GM23338 (cell line): Measurements from ENCODE around the gene DOCK2. TPM values are rescaled to one million over a fixed set of nuclear protein-coding genes. Genes with fewer than 3 reads are reported as not detected.
"Not testable (repeated sequence)": the region's sequence is repeated elsewhere in the genome, so short reads cannot be mapped to it uniquely, and the experiment has no call there.

Experiments
- ATAC-seq: fragments of 200-7000 bp; cut with Tn5 transposase; 3 replicates; pipeline ENCODE4 v1.9.1; 2020
- DNase-seq: peaks from one replicate; pipeline ENCODE4 v3.0.0-alpha.2; 2015; ENCODE audit warnings: low spot score
- H2AFZ ChIP-seq: fragments of 200-600 bp; sonication (generic); 2 replicates; pipeline ENCODE4 v1.8.0; 2016; ENCODE audit warnings: antibody characterized with exemption, mild to moderate bottlenecking, moderate library complexity
- H3F3A ChIP-seq: fragments of 200-600 bp; sonication (generic); replicated peaks from 2 replicates; pipeline ENCODE4 v1.8.0; 2017; ENCODE audit warnings: antibody characterized with exemption, mixed run types, low read depth
- H3K27ac ChIP-seq: fragments of 200-600 bp; sonication (generic); 2 replicates; pipeline ENCODE4 v1.6.1; 2016; ENCODE audit warnings: low read depth
- H3K27me3 ChIP-seq: fragments of 200-600 bp; sonication (generic); 2 replicates; pipeline ENCODE4 v1.8.0; 2016; ENCODE audit warnings: mild to moderate bottlenecking, mixed run types, moderate library complexity; ENCODE audit not compliant: insufficient read depth
- H3K36me3 ChIP-seq: fragments of 200-600 bp; sonication (generic); 2 replicates; pipeline ENCODE4 v1.8.0; 2016; ENCODE audit warnings: mild to moderate bottlenecking; ENCODE audit not compliant: insufficient read depth
- H3K4me1 ChIP-seq: fragments of 200-600 bp; sonication (generic); 2 replicates; pipeline ENCODE4 v1.8.0; 2016; ENCODE audit warnings: mild to moderate bottlenecking, moderate library complexity; ENCODE audit not compliant: insufficient read depth
- H3K4me2 ChIP-seq: fragments of 200-600 bp; sonication (generic); 2 replicates; pipeline ENCODE4 v1.7.1; 2017; ENCODE audit warnings: mixed run types
- H3K4me3 ChIP-seq: fragments of 200-600 bp; sonication (generic); 2 replicates; pipeline ENCODE4 v1.6.1; 2016; ENCODE audit warnings: mixed run types
- H3K79me2 ChIP-seq: fragments of 200-600 bp; sonication (generic); replicated peaks from 2 replicates; pipeline ENCODE4 v1.8.0; 2017; ENCODE audit warnings: mild to moderate bottlenecking; ENCODE audit not compliant: insufficient read depth
- H3K9me2 ChIP-seq: fragments of 200-600 bp; sonication (generic); 2 replicates; pipeline ENCODE4 v1.8.0; 2017; ENCODE audit not compliant: insufficient read depth
- H4K20me1 ChIP-seq: fragments of 200-600 bp; sonication (generic); replicated peaks from 2 replicates; pipeline ENCODE4 v1.8.0; 2017; ENCODE audit warnings: mild to moderate bottlenecking; ENCODE audit not compliant: insufficient read depth
- H3K27ac Mint-ChIP-seq: 2 replicates; pipeline ENCODE4 v1.8.0; 2020; ENCODE audit warnings: inconsistent platforms, mild to moderate bottlenecking, moderate library complexity, mixed read lengths
- H3K27me3 Mint-ChIP-seq: 3 replicates; pipeline ENCODE4 v1.8.0; 2022; ENCODE audit warnings: low read depth, mild to moderate bottlenecking, moderate library complexity, mixed read lengths, inconsistent platforms; ENCODE audit not compliant: insufficient read depth, poor library complexity
- H3K36me3 Mint-ChIP-seq: 3 replicates; pipeline ENCODE4 v1.8.0; 2021; ENCODE audit warnings: low read depth, mild to moderate bottlenecking, inconsistent platforms, moderate library complexity, mixed read lengths
- H3K4me1 Mint-ChIP-seq: 3 replicates; pipeline ENCODE4 v1.8.0; 2020; ENCODE audit warnings: mild to moderate bottlenecking, inconsistent platforms, mixed read lengths
- H3K4me3 Mint-ChIP-seq: 3 replicates; pipeline ENCODE4 v1.8.0; 2021; ENCODE audit warnings: moderate library complexity, mild to moderate bottlenecking, inconsistent platforms, mixed read lengths
- H3K9me3 Mint-ChIP-seq: 3 replicates; pipeline ENCODE4 v1.8.0; 2020; ENCODE audit warnings: moderate library complexity, mild to moderate bottlenecking, inconsistent platforms, mixed read lengths
- CREB1 ChIP-seq: fragments of 250-450 bp; sonication (Bioruptor Pico); IDR thresholded peaks from 2 replicates; pipeline ENCODE4 v1.5.0; 2020; ENCODE audit warnings: low read depth, mild to moderate bottlenecking, moderate library complexity
- ETS1 ChIP-seq: IDR thresholded peaks from 2 replicates; pipeline ENCODE4 v1.6.1; 2016; ENCODE audit warnings: antibody characterized with exemption
- EZH2 ChIP-seq: fragments of 200-600 bp; sonication (generic); IDR thresholded peaks from one replicate; pipeline ENCODE4 v1.8.0; 2017; ENCODE audit warnings: antibody characterized with exemption, mild to moderate bottlenecking, low read depth; ENCODE audit not compliant: unreplicated experiment
- EZH2phosphoT487 ChIP-seq: fragments of 200-600 bp; sonication (generic); IDR thresholded peaks from one replicate; pipeline ENCODE4 v1.8.1; 2018; ENCODE audit warnings: antibody characterized with exemption; ENCODE audit not compliant: unreplicated experiment
- JUNB ChIP-seq: IDR thresholded peaks from one replicate; pipeline ENCODE4 v1.6.1; 2016; ENCODE audit warnings: antibody characterized with exemption; ENCODE audit not compliant: unreplicated experiment
- POLR2AphosphoS5 ChIP-seq: IDR thresholded peaks from 2 replicates; pipeline ENCODE4 v1.6.1; 2016; ENCODE audit warnings: antibody characterized with exemption, low read depth
- STAT1 ChIP-seq: IDR thresholded peaks from one replicate; pipeline ENCODE4 v1.6.1; 2016; ENCODE audit warnings: antibody characterized with exemption; ENCODE audit not compliant: unreplicated experiment
- polyA plus RNA-seq: library from polyadenylated mRNA; unstranded; fragments of >200 nt; fragmentation: Nextera tagmentation; extraction: Ambion mirVana; gene quantifications from 2 replicates; pipeline ENCODE4 v1.2.1, GENCODE V29; 2016
- total RNA-seq: library from RNA; depleted of rRNA; stranded (reverse); fragments of >200 nt; shearing (Covaris generic); gene quantifications from 2 replicates; pipeline ENCODE4 v1.2.3, GENCODE V29; 2014
- TF ChIP-seq, protein P1 (sequence below), 2 experiments: fragments of 200-600 bp in 1 of 2; sonication (generic) in 1 of 2; conservative IDR thresholded peaks; 2 replicates each; pipeline versions ENCODE4 v1.5.1 to v1.6.1; 2016 to 2017; ENCODE audit warnings: antibody characterized with exemption in 2 of 2, low read depth in 2 of 2, mild to moderate bottlenecking in 2 of 2, moderate library complexity in 1 of 2
- TF ChIP-seq, protein P2 (sequence below): fragments of 250-450 bp; sonication (Bioruptor Pico); IDR thresholded peaks from 2 replicates; pipeline ENCODE4 v1.5.0; 2020; ENCODE audit warnings: mild to moderate bottlenecking, moderate library complexity

Gene DOCK2
- total and polyA plus RNA-seq, 2 experiments from 2014 or later = 3.7 to 9.4 TPM

DNA sequence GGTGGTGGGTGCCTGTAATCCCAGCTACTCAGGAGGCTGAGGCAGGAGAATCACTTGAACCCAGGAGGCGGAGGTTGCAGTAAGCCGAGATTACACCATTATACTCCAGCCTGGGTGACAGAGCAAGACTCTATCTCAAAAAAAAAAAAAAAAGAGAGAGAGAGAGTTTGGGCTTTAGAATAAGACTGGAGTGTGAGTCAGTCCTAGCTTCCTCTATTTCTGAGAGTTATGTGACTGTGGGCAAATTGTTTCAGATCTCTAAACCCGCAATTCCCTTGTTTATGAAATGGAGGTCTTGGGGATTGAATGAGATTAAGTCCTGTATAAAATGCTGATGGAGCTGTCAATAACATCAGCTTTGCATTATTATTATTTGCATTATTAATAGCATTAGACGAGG is 316.1 kb downstream of the DOCK2 start:
- not testable (repeated sequence) for H3K4me1 ChIP-seq, H3K36me3 ChIP-seq, H3K9me2 ChIP-seq, H3K27me3 ChIP-seq, H3K9me3 Mint-ChIP-seq, H3K4me1 Mint-ChIP-seq, H3F3A ChIP-seq, H3K4me3 Mint-ChIP-seq, H3K4me3 ChIP-seq, H3K36me3 Mint-ChIP-seq, H3K27ac Mint-ChIP-seq, ATAC-seq, H3K27me3 Mint-ChIP-seq, H3K27ac ChIP-seq, H3K4me2 ChIP-seq, DNase-seq, H4K20me1 ChIP-seq, H2AFZ ChIP-seq, H3K79me2 ChIP-seq

DNA sequence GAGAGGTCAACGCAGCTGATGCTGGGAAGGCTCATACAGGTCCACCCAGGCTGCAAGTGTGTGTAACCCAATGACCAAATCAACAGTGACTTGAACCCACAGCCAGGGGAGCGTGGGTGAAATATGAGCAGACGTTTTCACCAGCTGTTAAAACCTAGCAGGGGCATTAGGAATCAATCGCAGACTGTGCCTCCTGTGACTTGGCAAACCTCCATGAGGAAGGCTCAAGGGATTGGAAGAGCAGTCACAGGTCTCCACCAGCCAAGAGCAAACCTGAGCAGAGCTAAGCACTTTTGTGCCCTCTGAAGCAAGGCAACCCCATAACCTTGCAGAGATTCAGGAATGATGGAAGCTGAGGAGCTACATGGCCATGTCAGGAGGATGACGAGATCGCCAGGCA is 317.7 kb downstream of the DOCK2 start:
- Mint-ChIP-seq H3K9me3 (no peaks in the 10 kb centered on the region), H3K27me3 (peaks cover 1% of the 10 kb centered on the region), H3K27ac (no peak overlapping the region; the same call in 1 of the 2 replicates), H3K36me3 (no peaks in the 10 kb centered on the region), H3K4me1 (peaks cover 12% of the 10 kb centered on the region), H3K4me3 (no peak overlapping the region)
- TF ChIP-seq POLR2AphosphoS5 (no peak), EZH2phosphoT487 (no peak)
- no peak overlapping the region for H3K27ac ChIP-seq
- H3K79me2 ChIP-seq = no peaks in the 10 kb centered on the region
- no peak for DNase-seq
- H3K4me1 ChIP-seq = peaks cover 14% of the 10 kb centered on the region
- H3F3A ChIP-seq = no peaks in the 10 kb centered on the region
- H3K4me2 ChIP-seq = no peak overlapping the region
- no peaks in the 10 kb centered on the region for H3K9me2 ChIP-seq
- no peaks in the 10 kb centered on the region for H3K36me3 ChIP-seq
- no peaks in the 10 kb centered on the region for H4K20me1 ChIP-seq
- H3K27me3 ChIP-seq = no peaks in the 10 kb centered on the region
- H3K4me3 ChIP-seq = no peak overlapping the region
- ATAC-seq = no peak
- H2AFZ ChIP-seq = no peak overlapping the region

DNA sequence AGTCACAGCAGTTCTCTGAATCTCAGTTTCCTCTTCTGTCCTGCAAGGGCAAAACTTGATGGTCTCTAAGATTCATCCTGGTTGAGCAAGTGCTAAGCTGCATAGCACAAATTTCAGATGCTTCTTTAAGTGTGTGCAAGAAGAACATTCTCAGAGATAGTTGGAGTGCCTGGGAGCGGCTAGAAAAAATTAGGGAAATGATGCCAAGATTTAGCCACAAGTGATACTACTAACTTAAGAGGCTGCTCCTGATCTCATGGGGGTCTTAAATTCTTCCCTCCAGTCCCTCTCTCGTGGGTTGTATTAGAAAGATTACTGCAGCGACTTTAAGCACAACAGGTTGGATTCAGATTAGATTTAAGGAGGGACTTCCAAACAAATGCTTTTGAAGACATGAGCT is 319.1 kb downstream of the DOCK2 start:
- no peaks in the 10 kb centered on the region for H3K9me3 Mint-ChIP-seq
- H3K27me3 ChIP-seq = no peaks in the 10 kb centered on the region
- H3K27ac ChIP-seq = no peak overlapping the region
- no peaks in the 10 kb centered on the region for H4K20me1 ChIP-seq
- peaks cover 1% of the 10 kb centered on the region for H3K27me3 Mint-ChIP-seq
- H3K4me2 ChIP-seq = no peak overlapping the region
- DNase-seq (no peak), ATAC-seq (no peak)
- H3K4me3 ChIP-seq = no peak overlapping the region
- H3K36me3 ChIP-seq = no peaks in the 10 kb centered on the region
- peaks cover 12% of the 10 kb centered on the region for H3K4me1 Mint-ChIP-seq
- no peaks in the 10 kb centered on the region for H3K36me3 Mint-ChIP-seq
- H3K4me1 ChIP-seq = peaks cover 14% of the 10 kb centered on the region
- H3K79me2 ChIP-seq = no peaks in the 10 kb centered on the region
- no peak overlapping the region for H2AFZ ChIP-seq
- H3F3A ChIP-seq = no peaks in the 10 kb centered on the region
- no peak overlapping the region for H3K27ac Mint-ChIP-seq
- H3K9me2 ChIP-seq = no peaks in the 10 kb centered on the region
- H3K4me3 Mint-ChIP-seq = no peak overlapping the region
- no peak for TF ChIP-seq EZH2
- TF ChIP-seq ETS1 = no peak
- TF ChIP-seq JUNB = no peak
- TF ChIP-seq EZH2phosphoT487 = no peak
- TF ChIP-seq STAT1 = no peak
- TF ChIP-seq, protein P1, sequence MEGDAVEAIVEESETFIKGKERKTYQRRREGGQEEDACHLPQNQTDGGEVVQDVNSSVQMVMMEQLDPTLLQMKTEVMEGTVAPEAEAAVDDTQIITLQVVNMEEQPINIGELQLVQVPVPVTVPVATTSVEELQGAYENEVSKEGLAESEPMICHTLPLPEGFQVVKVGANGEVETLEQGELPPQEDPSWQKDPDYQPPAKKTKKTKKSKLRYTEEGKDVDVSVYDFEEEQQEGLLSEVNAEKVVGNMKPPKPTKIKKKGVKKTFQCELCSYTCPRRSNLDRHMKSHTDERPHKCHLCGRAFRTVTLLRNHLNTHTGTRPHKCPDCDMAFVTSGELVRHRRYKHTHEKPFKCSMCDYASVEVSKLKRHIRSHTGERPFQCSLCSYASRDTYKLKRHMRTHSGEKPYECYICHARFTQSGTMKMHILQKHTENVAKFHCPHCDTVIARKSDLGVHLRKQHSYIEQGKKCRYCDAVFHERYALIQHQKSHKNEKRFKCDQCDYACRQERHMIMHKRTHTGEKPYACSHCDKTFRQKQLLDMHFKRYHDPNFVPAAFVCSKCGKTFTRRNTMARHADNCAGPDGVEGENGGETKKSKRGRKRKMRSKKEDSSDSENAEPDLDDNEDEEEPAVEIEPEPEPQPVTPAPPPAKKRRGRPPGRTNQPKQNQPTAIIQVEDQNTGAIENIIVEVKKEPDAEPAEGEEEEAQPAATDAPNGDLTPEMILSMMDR (conservative IDR thresholded peaks at IDR 0.05; ENCODE audit: low read depth in 2 of 2) = no peak
- TF ChIP-seq, protein P2, sequence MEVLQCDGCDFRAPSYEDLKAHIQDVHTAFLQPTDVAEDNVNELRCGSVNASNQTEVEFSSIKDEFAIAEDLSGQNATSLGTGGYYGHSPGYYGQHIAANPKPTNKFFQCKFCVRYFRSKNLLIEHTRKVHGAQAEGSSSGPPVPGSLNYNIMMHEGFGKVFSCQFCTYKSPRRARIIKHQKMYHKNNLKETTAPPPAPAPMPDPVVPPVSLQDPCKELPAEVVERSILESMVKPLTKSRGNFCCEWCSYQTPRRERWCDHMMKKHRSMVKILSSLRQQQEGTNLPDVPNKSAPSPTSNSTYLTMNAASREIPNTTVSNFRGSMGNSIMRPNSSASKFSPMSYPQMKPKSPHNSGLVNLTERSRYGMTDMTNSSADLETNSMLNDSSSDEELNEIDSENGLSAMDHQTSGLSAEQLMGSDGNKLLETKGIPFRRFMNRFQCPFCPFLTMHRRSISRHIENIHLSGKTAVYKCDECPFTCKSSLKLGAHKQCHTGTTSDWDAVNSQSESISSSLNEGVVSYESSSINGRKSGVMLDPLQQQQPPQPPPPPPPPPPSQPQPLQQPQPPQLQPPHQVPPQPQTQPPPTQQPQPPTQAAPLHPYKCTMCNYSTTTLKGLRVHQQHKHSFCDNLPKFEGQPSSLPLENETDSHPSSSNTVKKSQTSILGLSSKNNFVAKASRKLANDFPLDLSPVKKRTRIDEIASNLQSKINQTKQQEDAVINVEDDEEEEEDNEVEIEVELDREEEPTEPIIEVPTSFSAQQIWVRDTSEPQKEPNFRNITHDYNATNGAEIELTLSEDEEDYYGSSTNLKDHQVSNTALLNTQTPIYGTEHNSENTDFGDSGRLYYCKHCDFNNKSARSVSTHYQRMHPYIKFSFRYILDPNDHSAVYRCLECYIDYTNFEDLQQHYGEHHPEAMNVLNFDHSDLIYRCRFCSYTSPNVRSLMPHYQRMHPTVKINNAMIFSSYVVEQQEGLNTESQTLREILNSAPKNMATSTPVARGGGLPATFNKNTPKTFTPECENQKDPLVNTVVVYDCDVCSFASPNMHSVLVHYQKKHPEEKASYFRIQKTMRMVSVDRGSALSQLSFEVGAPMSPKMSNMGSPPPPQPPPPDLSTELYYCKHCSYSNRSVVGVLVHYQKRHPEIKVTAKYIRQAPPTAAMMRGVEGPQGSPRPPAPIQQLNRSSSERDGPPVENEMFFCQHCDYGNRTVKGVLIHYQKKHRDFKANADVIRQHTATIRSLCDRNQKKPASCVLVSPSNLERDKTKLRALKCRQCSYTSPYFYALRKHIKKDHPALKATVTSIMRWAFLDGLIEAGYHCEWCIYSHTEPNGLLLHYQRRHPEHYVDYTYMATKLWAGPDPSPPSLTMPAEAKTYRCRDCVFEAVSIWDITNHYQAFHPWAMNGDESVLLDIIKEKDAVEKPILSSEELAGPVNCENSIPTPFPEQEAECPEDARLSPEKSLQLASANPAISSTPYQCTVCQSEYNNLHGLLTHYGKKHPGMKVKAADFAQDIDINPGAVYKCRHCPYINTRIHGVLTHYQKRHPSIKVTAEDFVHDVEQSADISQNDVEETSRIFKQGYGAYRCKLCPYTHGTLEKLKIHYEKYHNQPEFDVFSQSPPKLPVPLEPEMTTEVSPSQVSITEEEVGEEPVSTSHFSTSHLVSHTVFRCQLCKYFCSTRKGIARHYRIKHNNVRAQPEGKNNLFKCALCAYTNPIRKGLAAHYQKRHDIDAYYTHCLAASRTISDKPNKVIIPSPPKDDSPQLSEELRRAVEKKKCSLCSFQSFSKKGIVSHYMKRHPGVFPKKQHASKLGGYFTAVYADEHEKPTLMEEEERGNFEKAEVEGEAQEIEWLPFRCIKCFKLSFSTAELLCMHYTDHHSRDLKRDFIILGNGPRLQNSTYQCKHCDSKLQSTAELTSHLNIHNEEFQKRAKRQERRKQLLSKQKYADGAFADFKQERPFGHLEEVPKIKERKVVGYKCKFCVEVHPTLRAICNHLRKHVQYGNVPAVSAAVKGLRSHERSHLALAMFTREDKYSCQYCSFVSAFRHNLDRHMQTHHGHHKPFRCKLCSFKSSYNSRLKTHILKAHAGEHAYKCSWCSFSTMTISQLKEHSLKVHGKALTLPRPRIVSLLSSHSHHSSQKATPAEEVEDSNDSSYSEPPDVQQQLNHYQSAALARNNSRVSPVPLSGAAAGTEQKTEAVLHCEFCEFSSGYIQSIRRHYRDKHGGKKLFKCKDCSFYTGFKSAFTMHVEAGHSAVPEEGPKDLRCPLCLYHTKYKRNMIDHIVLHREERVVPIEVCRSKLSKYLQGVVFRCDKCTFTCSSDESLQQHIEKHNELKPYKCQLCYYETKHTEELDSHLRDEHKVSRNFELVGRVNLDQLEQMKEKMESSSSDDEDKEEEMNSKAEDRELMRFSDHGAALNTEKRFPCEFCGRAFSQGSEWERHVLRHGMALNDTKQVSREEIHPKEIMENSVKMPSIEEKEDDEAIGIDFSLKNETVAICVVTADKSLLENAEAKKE (CRISPR knock-in tag) = no peak
- no peak for TF ChIP-seq CREB1
